HepG2 (cell line): ENCODE measurements around the gene JAGN1. TPM values are rescaled to one million over a fixed set of nuclear protein-coding genes. Genes with fewer than 3 reads are reported as not detected.

Experiments used
- ATAC-seq: fragments of 200-7000 bp; cut with Tn5 transposase; 3 replicates; pipeline ENCODE4 v1.9.1; 2020; ENCODE audit warnings: mild to moderate bottlenecking, moderate library complexity
- BruUV-seq: library from RNA; stranded (reverse); fragments of 400-500 nt; replicated peaks from 2 replicates; lab custom pipeline; 2021; lab: Mats Ljungman, UMichigan
- CTCF ChIA-PET: fragments of 300-600 bp; formaldehyde crosslinking; extraction: SDS; loops from one replicate; lab custom pipeline; 2021; ENCODE audit warnings: low total read pairs, inconsistent platforms, low intra/inter-chr PET ratio; lab: Yijun Ruan, JAX
- POLR2A ChIA-PET: fragments of 350-600 bp; sonication (Branson Sonifier 250); formaldehyde crosslinking; loops from one replicate; lab custom pipeline; 2020; ENCODE audit warnings: antibody characterized with exemption, inconsistent platforms; lab: Yijun Ruan, JAX
- DNase-seq: peaks from one replicate; pipeline ENCODE4 v3.0.0-alpha.2; 2015; ENCODE audit warnings: low spot score
- FAIRE-seq: peaks from 3 replicates; lab custom pipeline; 2011; peaks lifted over from hg19 to GRCh38; lab: Jason Lieb, UNC
- H2AFZ ChIP-seq: one replicate; pipeline ENCODE4 v1.6.1; 2011; ENCODE audit warnings: low read length, inconsistent platforms
- H3K27ac ChIP-seq: fragments of 300-600 bp; 3 replicates; pipeline ENCODE4 v1.8.0; 2011; ENCODE audit warnings: mixed run types, mild to moderate bottlenecking, mixed read lengths, low read length, inconsistent platforms; ENCODE audit not compliant: insufficient read depth; ENCODE audit errors: extremely low read length
- H3K27me3 ChIP-seq, 2 experiments: fragments of 200-600 bp in 1 of 2; 2 replicates in 1 of 2; 3 replicates in 1 of 2; pipeline versions ENCODE4 v1.6.0 to v1.8.0; 2011; ENCODE audit warnings: low read length in 2 of 2, mild to moderate bottlenecking in 2 of 2, moderate library complexity in 2 of 2, inconsistent platforms in 1 of 2; ENCODE audit not compliant: insufficient read depth in 2 of 2, control insufficient read depth in 1 of 2
- H3K36me3 ChIP-seq, 2 experiments: fragments of 200-600 bp in 1 of 2; replicated peaks in 1 of 2; 2 replicates in 1 of 2; 3 replicates in 1 of 2; pipeline versions ENCODE4 v1.5.1 to v1.8.0; 2011; ENCODE audit warnings: low read length in 2 of 2, inconsistent platforms in 1 of 2; ENCODE audit not compliant: insufficient read depth in 2 of 2, control insufficient read depth in 1 of 2
- H3K4me1 ChIP-seq: 2 replicates; pipeline ENCODE4 v1.5.1; 2012; ENCODE audit warnings: low read length, inconsistent platforms; ENCODE audit not compliant: insufficient read depth
- H3K4me2 ChIP-seq: 2 replicates; pipeline ENCODE4 v1.6.0; 2011; ENCODE audit warnings: low read depth, low read length, inconsistent platforms
- H3K4me3 ChIP-seq, 3 experiments: fragments of 200-600 bp in 1 of 3; sonication (generic), shearing (Covaris generic) in 1 of 3; replicated peaks in 1 of 3; 2 replicates each; pipeline ENCODE4 v1.5.1; 2011 to 2016; ENCODE audit warnings: low read length in 3 of 3, inconsistent platforms in 2 of 3, low read depth in 2 of 3, mild to moderate bottlenecking in 2 of 3, control low read depth in 1 of 3, mixed read lengths in 1 of 3; ENCODE audit not compliant: insufficient read depth in 1 of 3
- H3K79me2 ChIP-seq: one replicate; pipeline ENCODE4 v1.6.1; 2011; ENCODE audit warnings: low read length, inconsistent platforms; ENCODE audit not compliant: insufficient read depth
- H3K9ac ChIP-seq: 2 replicates; pipeline ENCODE4 v1.6.0; 2011; ENCODE audit warnings: mild to moderate bottlenecking, low read depth, low read length, inconsistent platforms; ENCODE audit not compliant: insufficient read depth
- H3K9me3 ChIP-seq: 2 replicates; pipeline ENCODE4 v1.5.1; 2012; ENCODE audit warnings: mild to moderate bottlenecking, low read length
- H4K20me1 ChIP-seq: 2 replicates; pipeline ENCODE4 v1.6.0; 2011; ENCODE audit warnings: inconsistent platforms, mild to moderate bottlenecking, low read length, moderate library complexity; ENCODE audit not compliant: insufficient read depth
- FLYWCH1 ChIP-seq: sonication (generic); formaldehyde crosslinking; IDR thresholded peaks from 2 replicates; pipeline ENCODE4 v1.8.1; 2023; ENCODE audit warnings: mild to moderate bottlenecking, missing genetic modification reagents
- PHF20 ChIP-seq: sonication (generic); formaldehyde crosslinking; IDR thresholded peaks from 2 replicates; pipeline ENCODE4 v1.5.0; 2020; ENCODE audit warnings: mild to moderate bottlenecking, missing genetic modification reagents
- STAG1 ChIP-seq: sonication (generic); formaldehyde crosslinking; IDR thresholded peaks from 2 replicates; pipeline ENCODE4 v1.4.0; 2020; ENCODE audit warnings: missing genetic modification reagents
- SUZ12 ChIP-seq: fragments of 150-350 bp; IDR thresholded peaks from 2 replicates; pipeline ENCODE4 v1.6.1; 2014; ENCODE audit warnings: low read depth, low read length
- TOE1 ChIP-seq: sonication (generic); formaldehyde crosslinking; IDR thresholded peaks from 2 replicates; pipeline ENCODE4 v1.4.0; 2020; ENCODE audit warnings: mild to moderate bottlenecking, missing genetic modification reagents
- U2AF1 ChIP-seq: fragments of 200-400 bp; formaldehyde crosslinking; optimal IDR thresholded peaks from 2 replicates; pipeline ENCODE3; 2017; ENCODE audit warnings: mild to moderate bottlenecking, low read depth, low read length
- ZNF256 ChIP-seq: sonication (generic); formaldehyde crosslinking; conservative IDR thresholded peaks from 2 replicates; pipeline ENCODE4 v1.4.0; 2020; ENCODE audit warnings: missing genetic modification reagents
- ZNF460 ChIP-seq: sonication (generic); formaldehyde crosslinking; IDR thresholded peaks from 2 replicates; pipeline ENCODE4 v1.5.1; 2020; ENCODE audit warnings: missing genetic modification reagents, mild to moderate bottlenecking, borderline replicate concordance
- WGBS: methylation state at CpG from one replicate; pipeline ENCODE4 v1.1.6; 2017; ENCODE audit warnings: low lambda C conversion rate; 5-methylcytosine and 5-hydroxymethylcytosine counted together
- in situ Hi-C: cut with HindIII; loops from 2 replicates; pipeline ENCODE4 v1.10.0; 2017; ENCODE audit warnings: low pct_unique_long_range_greater_than_20kb; ENCODE audit not compliant: extremely low pct_ligation_motif_present
- intact Hi-C: fragments of 100-400 bp; cut with micrococcal nuclease; formaldehyde crosslinking; loops from one replicate; pipeline ENCODE4 v1.10.0; 2022; ENCODE audit not compliant: unreplicated experiment
- polyA plus RNA-seq, 8 experiments: library from polyadenylated mRNA; depleted of rRNA in 3 of 8; stranded (reverse) in 7 of 8; unstranded in 1 of 8; fragments of >200 nt; fragmentation: Illumina TruSeq in 4 of 8; extraction: Trizol in 4 of 8; gene quantifications; 2 replicates each; pipeline versions ENCODE4 v1.2.1 to v1.2.3, GENCODE V29; 2011 to 2016; ENCODE audit warnings: low read depth in 4 of 8, missing spikeins in 1 of 8, mixed read lengths in 1 of 8; ENCODE audit not compliant: insufficient read depth in 1 of 8
- total RNA-seq, 5 experiments: library from RNA; depleted of rRNA; stranded (reverse); fragments of >200 nt; fragmentation: Illumina TruSeq; extraction: Trizol; gene quantifications; 2 replicates each; pipeline ENCODE4 v1.2.3, GENCODE V29; 2016; ENCODE audit warnings: low read depth in 1 of 5
- TF ChIP-seq, protein P1 (sequence below): sonication (generic); formaldehyde crosslinking; IDR thresholded peaks from 2 replicates; pipeline ENCODE4 v1.5.1; 2020; ENCODE audit warnings: missing genetic modification reagents, mild to moderate bottlenecking, borderline replicate concordance
- TF ChIP-seq, protein P2 (sequence below): sonication (generic); formaldehyde crosslinking; IDR thresholded peaks from 2 replicates; pipeline ENCODE4 v1.4.0; 2020; ENCODE audit warnings: missing genetic modification reagents, borderline replicate concordance
- TF ChIP-seq, protein P3 (sequence below): sonication (generic); formaldehyde crosslinking; IDR thresholded peaks from 2 replicates; pipeline ENCODE4 v1.9.0; 2021; ENCODE audit warnings: missing genetic modification reagents, borderline replicate concordance
- TF ChIP-seq, protein P4 (sequence below): sonication (generic); formaldehyde crosslinking; IDR thresholded peaks from 2 replicates; pipeline ENCODE4 v1.8.1; 2023; ENCODE audit warnings: missing genetic modification reagents, mild to moderate bottlenecking, borderline replicate concordance

The JAGN1 gene
- total and polyA plus RNA-seq, 2 of the 13 experiments (the other 11 are each of a cell fraction or from before 2014, with no cell fraction given), result 49.9 to 50.9 TPM

DNA sequence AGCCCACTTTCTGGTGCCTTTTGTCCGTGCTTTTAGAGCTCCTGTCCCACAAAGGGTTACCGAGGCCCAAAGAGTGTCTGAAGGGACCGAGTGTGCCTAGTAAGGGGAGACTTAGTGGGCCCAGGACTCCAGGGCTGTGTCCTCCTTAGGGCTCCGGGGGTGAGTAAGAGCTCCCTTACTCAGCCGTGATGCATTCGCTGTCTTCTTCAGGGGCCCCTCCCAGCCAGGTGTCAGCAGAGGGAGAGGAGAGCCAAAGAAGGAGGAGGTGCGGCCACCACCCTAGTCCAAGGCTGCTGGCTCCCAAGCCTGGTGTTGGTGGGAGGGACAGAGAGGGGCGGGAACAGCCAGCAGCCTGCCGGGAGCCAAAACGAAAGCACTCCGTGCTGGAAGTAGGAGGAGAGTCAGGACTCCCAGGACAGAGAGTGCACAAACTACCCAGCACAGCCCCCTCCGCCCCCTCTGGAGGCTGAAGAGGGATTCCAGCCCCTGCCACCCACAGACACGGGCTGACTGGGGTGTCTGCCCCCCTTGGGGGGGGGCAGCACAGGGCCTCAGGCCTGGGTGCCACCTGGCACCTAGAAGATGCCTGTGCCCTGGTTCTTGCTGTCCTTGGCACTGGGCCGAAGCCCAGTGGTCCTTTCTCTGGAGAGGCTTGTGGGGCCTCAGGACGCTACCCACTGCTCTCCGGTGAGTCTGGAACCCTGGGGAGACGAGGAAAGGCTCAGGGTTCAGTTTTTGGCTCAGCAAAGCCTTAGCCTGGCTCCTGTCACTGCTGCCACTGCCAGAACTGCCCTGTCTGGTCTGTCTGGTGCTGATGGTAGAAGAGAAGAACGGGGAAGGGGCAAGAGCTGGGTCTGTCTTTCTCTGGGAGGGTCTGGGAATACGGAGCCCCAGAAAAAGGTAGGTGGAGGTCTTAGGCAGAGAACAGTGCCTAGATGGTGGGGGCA, 26.6 kb downstream of the JAGN1 start, which contains the start of gene IL17RC (continued):
- TF ChIP-seq U2AF1 (no peak), STAG1 (CRISPR knock-in tag) (no peak), TOE1 (CRISPR knock-in tag) (no peak), FLYWCH1 (CRISPR knock-in tag) (no peak), ZNF460 (no peak)
- TF ChIP-seq, protein P1, sequence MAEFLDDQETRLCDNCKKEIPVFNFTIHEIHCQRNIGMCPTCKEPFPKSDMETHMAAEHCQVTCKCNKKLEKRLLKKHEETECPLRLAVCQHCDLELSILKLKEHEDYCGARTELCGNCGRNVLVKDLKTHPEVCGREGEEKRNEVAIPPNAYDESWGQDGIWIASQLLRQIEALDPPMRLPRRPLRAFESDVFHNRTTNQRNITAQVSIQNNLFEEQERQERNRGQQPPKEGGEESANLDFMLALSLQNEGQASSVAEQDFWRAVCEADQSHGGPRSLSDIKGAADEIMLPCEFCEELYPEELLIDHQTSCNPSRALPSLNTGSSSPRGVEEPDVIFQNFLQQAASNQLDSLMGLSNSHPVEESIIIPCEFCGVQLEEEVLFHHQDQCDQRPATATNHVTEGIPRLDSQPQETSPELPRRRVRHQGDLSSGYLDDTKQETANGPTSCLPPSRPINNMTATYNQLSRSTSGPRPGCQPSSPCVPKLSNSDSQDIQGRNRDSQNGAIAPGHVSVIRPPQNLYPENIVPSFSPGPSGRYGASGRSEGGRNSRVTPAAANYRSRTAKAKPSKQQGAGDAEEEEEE (CRISPR knock-in tag), result no peak

DNA sequence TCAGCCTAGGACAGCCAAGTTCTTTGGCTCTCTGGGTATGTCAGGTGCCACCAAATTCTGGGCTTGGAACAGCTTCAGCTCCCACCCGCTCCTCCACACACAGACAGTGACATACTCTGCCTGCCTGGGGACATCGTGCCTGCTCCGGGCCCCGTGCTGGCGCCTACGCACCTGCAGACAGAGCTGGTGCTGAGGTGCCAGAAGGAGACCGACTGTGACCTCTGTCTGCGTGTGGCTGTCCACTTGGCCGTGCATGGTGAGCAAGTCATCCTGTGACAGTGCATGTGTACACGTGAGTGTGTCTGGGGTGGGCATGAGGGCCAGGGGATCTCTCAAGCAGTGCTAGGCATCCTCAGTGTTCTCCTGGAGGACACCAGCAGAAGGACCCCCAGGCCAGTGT, 27.4 kb downstream of the JAGN1 start:
- peak overlapping the region; percentile 100 for H3K4me2 ChIP-seq
- H3K9ac ChIP-seq, result peak overlapping the region; percentile 80; the same call in 1 of the 2 replicates
- FAIRE-seq (no peak), DNase-seq (no peak), ATAC-seq (no peak; the same call in 2 of the 3 replicates)
- H2AFZ ChIP-seq, result no peak overlapping the region
- intact Hi-C loops (loop anchor here (5.0 kb wide), 1 partner anchor 41 kb away; no protein-coding TSS in a partner anchor), in situ Hi-C loops (no loop called here)
- ChIA-PET POLR2A (interaction anchor here (1.5 to 9.0 kb wide), 5 partner anchors 15 to 29 kb away, joined by 6 to 298 read pairs (median 31); partner anchors contain the start of genes CRELD1, IL17RE and JAGN1), CTCF (no interaction called here)
- H3K27me3 ChIP-seq, result no peaks in the 10 kb centered on the region
- no peaks in the 10 kb centered on the region for H4K20me1 ChIP-seq
- WGBS, result no CpG with 5 or more reads among the region's 10 CpGs
- H3K27ac ChIP-seq, result peak overlapping the region; percentile 71
- no TSS peak for BruUV-seq
- H3K36me3 ChIP-seq, result no peaks in the 10 kb centered on the region
- H3K9me3 ChIP-seq, result no peaks in the 10 kb centered on the region
- peaks cover 3% of the 10 kb centered on the region for H3K79me2 ChIP-seq
- H3K4me1 ChIP-seq, result peaks cover 38% of the 10 kb centered on the region
- H3K4me3 ChIP-seq, result peak overlapping the region; percentile 55 to 86 (median 83); a peak in 5 of 6 replicates
- TF ChIP-seq SUZ12 (no peak), PHF20 (CRISPR knock-in tag) (no peak), ZNF256 (no peak)
- TF ChIP-seq, protein P2, sequence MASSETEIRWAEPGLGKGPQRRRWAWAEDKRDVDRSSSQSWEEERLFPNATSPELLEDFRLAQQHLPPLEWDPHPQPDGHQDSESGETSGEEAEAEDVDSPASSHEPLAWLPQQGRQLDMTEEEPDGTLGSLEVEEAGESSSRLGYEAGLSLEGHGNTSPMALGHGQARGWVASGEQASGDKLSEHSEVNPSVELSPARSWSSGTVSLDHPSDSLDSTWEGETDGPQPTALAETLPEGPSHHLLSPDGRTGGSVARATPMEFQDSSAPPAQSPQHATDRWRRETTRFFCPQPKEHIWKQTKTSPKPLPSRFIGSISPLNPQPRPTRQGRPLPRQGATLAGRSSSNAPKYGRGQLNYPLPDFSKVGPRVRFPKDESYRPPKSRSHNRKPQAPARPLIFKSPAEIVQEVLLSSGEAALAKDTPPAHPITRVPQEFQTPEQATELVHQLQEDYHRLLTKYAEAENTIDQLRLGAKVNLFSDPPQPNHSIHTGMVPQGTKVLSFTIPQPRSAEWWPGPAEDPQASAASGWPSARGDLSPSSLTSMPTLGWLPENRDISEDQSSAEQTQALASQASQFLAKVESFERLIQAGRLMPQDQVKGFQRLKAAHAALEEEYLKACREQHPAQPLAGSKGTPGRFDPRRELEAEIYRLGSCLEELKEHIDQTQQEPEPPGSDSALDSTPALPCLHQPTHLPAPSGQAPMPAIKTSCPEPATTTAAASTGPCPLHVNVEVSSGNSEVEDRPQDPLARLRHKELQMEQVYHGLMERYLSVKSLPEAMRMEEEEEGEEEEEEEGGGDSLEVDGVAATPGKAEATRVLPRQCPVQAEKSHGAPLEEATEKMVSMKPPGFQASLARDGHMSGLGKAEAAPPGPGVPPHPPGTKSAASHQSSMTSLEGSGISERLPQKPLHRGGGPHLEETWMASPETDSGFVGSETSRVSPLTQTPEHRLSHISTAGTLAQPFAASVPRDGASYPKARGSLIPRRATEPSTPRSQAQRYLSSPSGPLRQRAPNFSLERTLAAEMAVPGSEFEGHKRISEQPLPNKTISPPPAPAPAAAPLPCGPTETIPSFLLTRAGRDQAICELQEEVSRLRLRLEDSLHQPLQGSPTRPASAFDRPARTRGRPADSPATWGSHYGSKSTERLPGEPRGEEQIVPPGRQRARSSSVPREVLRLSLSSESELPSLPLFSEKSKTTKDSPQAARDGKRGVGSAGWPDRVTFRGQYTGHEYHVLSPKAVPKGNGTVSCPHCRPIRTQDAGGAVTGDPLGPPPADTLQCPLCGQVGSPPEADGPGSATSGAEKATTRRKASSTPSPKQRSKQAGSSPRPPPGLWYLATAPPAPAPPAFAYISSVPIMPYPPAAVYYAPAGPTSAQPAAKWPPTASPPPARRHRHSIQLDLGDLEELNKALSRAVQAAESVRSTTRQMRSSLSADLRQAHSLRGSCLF (CRISPR knock-in tag), result no peak
- TF ChIP-seq, protein P3, sequence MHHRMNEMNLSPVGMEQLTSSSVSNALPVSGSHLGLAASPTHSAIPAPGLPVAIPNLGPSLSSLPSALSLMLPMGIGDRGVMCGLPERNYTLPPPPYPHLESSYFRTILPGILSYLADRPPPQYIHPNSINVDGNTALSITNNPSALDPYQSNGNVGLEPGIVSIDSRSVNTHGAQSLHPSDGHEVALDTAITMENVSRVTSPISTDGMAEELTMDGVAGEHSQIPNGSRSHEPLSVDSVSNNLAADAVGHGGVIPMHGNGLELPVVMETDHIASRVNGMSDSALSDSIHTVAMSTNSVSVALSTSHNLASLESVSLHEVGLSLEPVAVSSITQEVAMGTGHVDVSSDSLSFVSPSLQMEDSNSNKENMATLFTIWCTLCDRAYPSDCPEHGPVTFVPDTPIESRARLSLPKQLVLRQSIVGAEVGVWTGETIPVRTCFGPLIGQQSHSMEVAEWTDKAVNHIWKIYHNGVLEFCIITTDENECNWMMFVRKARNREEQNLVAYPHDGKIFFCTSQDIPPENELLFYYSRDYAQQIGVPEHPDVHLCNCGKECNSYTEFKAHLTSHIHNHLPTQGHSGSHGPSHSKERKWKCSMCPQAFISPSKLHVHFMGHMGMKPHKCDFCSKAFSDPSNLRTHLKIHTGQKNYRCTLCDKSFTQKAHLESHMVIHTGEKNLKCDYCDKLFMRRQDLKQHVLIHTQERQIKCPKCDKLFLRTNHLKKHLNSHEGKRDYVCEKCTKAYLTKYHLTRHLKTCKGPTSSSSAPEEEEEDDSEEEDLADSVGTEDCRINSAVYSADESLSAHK (CRISPR knock-in tag), result no peak
- TF ChIP-seq, protein P4, sequence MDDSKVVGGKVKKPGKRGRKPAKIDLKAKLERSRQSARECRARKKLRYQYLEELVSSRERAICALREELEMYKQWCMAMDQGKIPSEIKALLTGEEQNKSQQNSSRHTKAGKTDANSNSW (CRISPR knock-in tag), result no peak
